Stimulated activated CD8-positive, alpha-beta memory T cell treated with anti-CD3 and anti-CD28 coated beads, Interleukin-12 subunit alpha, Interleukin-12 subunit beta, amount 100 ng/mL, for 1 hour (primary cell): Measurements from ENCODE around the gene FAM222A.

Experiments used
- DNase-seq: peaks from one replicate; pipeline ENCODE4 v3.0.0-alpha.2; 2020; ENCODE audit warnings: low read depth

The FAM222A gene

GRCh38 chr12:109737126-109737525 lies 23.5 kb downstream of the FAM222A start:
- no peak for DNase-seq

GRCh38 chr12:109737631-109738030 lies 24.0 kb downstream of the FAM222A start:
- no peak for DNase-seq

- no peak for DNase-seq
Observed at GRCh38 chr12:109738209-109738608, 24.6 kb downstream of the FAM222A start.

GRCh38 chr12:109738878-109739665 lies 25.4 kb downstream of the FAM222A start:
- DNase-seq = no peak

GRCh38 chr12:109739747-109740693 lies 26.4 kb downstream of the FAM222A start:
- DNase-seq = no peak

- no peak for DNase-seq
Observed at GRCh38 chr12:109740694-109741245, 27.1 kb downstream of the FAM222A start.

- no peak for DNase-seq
Observed at GRCh38 chr12:109741286-109741969, 27.8 kb downstream of the FAM222A start.

GRCh38 chr12:109741970-109742703 lies 28.5 kb downstream of the FAM222A start:
- DNase-seq = no peak

- no peak for DNase-seq
Observed at GRCh38 chr12:109743076-109743910, 29.7 kb downstream of the FAM222A start.

- no peak for DNase-seq
Observed at GRCh38 chr12:109744026-109744425, 30.4 kb downstream of the FAM222A start.

- no peak for DNase-seq
Observed at GRCh38 chr12:109744986-109745942, 31.6 kb downstream of the FAM222A start.

GRCh38 chr12:109752117-109753053 lies 38.8 kb downstream of the FAM222A start:
- no peak for DNase-seq

GRCh38 chr12:109753054-109753401 lies 39.4 kb downstream of the FAM222A start:
- DNase-seq = no peak

- no peak for DNase-seq
Observed at GRCh38 chr12:109753959-109754358, 40.3 kb downstream of the FAM222A start.

GRCh38 chr12:109756457-109756856 lies 42.8 kb downstream of the FAM222A start:
- DNase-seq = no peak

GRCh38 chr12:109757671-109758265 lies 44.1 kb downstream of the FAM222A start:
- no peak for DNase-seq
